B cell (primary cell): Measurements from ENCODE around the gene PHLDB2. TPM values are rescaled to one million over a fixed set of nuclear protein-coding genes. Genes with fewer than 3 reads are reported as not detected.

Source experiments
- ATAC-seq: fragments of 200-7000 bp; cut with Tn5 transposase; one replicate; pipeline ENCODE4 v1.10.0; 2021; ENCODE audit warnings: low read depth, mild to moderate bottlenecking, moderate number of reproducible peaks, moderate library complexity
- CTCF ChIA-PET: fragments of 350-600 bp; sonication (Branson Sonifier 250); formaldehyde crosslinking; loops from one replicate; lab custom pipeline; 2021; ENCODE audit warnings: antibody characterized with exemption, inconsistent platforms; lab: Charles Lee
- POLR2A ChIA-PET: fragments of 350-600 bp; sonication (Branson Sonifier 250); formaldehyde crosslinking; loops from one replicate; lab custom pipeline; 2021; ENCODE audit warnings: antibody characterized with exemption; lab: Charles Lee
- DNase-seq: peaks from one replicate; pipeline ENCODE4 v3.0.0; 2013
- H2AFZ ChIP-seq: 2 replicates; pipeline ENCODE4 v1.6.1; 2012; ENCODE audit warnings: mild to moderate bottlenecking, low read depth, low read length; ENCODE audit not compliant: insufficient read depth, poor library complexity, severe bottlenecking
- H3K27ac ChIP-seq, 2 donors: 1 replicate in 1 of 2; 2 replicates in 1 of 2; pipeline ENCODE4 v1.5.1; 2012 to 2013; ENCODE audit warnings: low read length in 2 of 2, mild to moderate bottlenecking in 2 of 2, moderate library complexity in 1 of 2
- H3K27me3 ChIP-seq, 4 experiments: fragments of 200-600 bp in 1 of 4; sonication (generic) in 1 of 4; replicated peaks in 1 of 4; 1 replicate in 2 of 4; 2 replicates in 2 of 4; pipeline versions ENCODE4 v1.6.1 to v1.7.0; 2013 to 2016; ENCODE audit warnings: low read length in 3 of 4, mild to moderate bottlenecking in 2 of 4, mixed read lengths in 1 of 4, moderate library complexity in 1 of 4; ENCODE audit not compliant: insufficient read depth in 4 of 4, control insufficient read depth in 3 of 4; ENCODE audit errors: control extremely low read depth in 1 of 4
- H3K36me3 ChIP-seq, 2 experiments: replicated peaks in 1 of 2; 1 replicate in 1 of 2; 2 replicates in 1 of 2; pipeline versions ENCODE4 v1.6.1 to v1.7.1; 2013; ENCODE audit warnings: low read length in 1 of 2; ENCODE audit not compliant: insufficient read depth in 2 of 2, control insufficient read depth in 1 of 2; ENCODE audit errors: control extremely low read depth in 1 of 2, extremely low read depth in 1 of 2
- H3K4me1 ChIP-seq, 2 donors: fragments of 200-600 bp in 1 of 2; sonication (generic) in 1 of 2; 1 replicate in 1 of 2; 2 replicates in 1 of 2; pipeline versions ENCODE4 v1.5.1 to v1.6.1; 2013 to 2017; ENCODE audit warnings: low read length in 2 of 2; ENCODE audit not compliant: control insufficient read depth in 2 of 2, insufficient read depth in 2 of 2
- H3K4me2 ChIP-seq: replicated peaks from 2 replicates; pipeline ENCODE3; 2012; ENCODE audit warnings: mild to moderate bottlenecking, low read depth, low read length; ENCODE audit not compliant: poor library complexity, severe bottlenecking
- H3K4me3 ChIP-seq, 5 experiments: fragments of 200-600 bp in 1 of 5; sonication (generic) in 1 of 5; 1 replicate in 3 of 5; 2 replicates in 2 of 5; pipeline versions ENCODE4 v1.5.1 to v1.7.0; 2011 to 2016; ENCODE audit warnings: low read length in 4 of 5, mild to moderate bottlenecking in 4 of 5, low read depth in 2 of 5, control low read depth in 1 of 5, moderate library complexity in 1 of 5; ENCODE audit not compliant: insufficient read depth in 1 of 5; ENCODE audit errors: control extremely low read depth in 1 of 5, extremely low read depth in 1 of 5
- H3K79me2 ChIP-seq: fragments of 200-600 bp; sonication (generic); one replicate; pipeline ENCODE4 v1.6.0; 2016; ENCODE audit warnings: low read length; ENCODE audit not compliant: control insufficient read depth, insufficient read depth
- H3K9ac ChIP-seq: fragments of 200-600 bp; sonication (generic); 2 replicates; pipeline ENCODE4 v1.6.1; 2017; ENCODE audit warnings: mild to moderate bottlenecking, low read length, moderate library complexity
- H3K9me3 ChIP-seq, 3 donors: one replicate each; pipeline versions ENCODE4 v1.6.1 to v1.7.1; 2013; ENCODE audit warnings: low read length in 2 of 3; ENCODE audit not compliant: control insufficient read depth in 2 of 3, insufficient read depth in 1 of 3; ENCODE audit errors: control extremely low read depth in 1 of 3
- H4K20me1 ChIP-seq: 2 replicates; pipeline ENCODE4 v1.6.0; 2012; ENCODE audit warnings: mild to moderate bottlenecking, low read length; ENCODE audit not compliant: insufficient read depth, control insufficient read depth, poor library complexity, severe bottlenecking
- H3K27ac Mint-ChIP-seq: one replicate; pipeline ENCODE4 v1.8.0; 2021; ENCODE audit warnings: mixed read lengths
- H3K27me3 Mint-ChIP-seq: one replicate; pipeline ENCODE4 v1.8.0; 2021; ENCODE audit warnings: mixed read lengths
- H3K4me1 Mint-ChIP-seq: one replicate; pipeline ENCODE4 v1.8.0; 2021; ENCODE audit warnings: mixed read lengths
- H3K4me3 Mint-ChIP-seq: one replicate; pipeline ENCODE4 v1.8.0; 2021; ENCODE audit warnings: mixed read lengths
- H3K9me3 Mint-ChIP-seq: one replicate; pipeline ENCODE4 v1.8.0; 2022; ENCODE audit warnings: mixed read lengths; ENCODE audit not compliant: insufficient read depth
- CTCF ChIP-seq: fragments of 200-600 bp; IDR thresholded peaks from one replicate; pipeline ENCODE4 v1.8.0; 2022; ENCODE audit warnings: antibody characterized with exemption, mild to moderate bottlenecking
- EZH2 ChIP-seq: IDR thresholded peaks from 2 replicates; pipeline ENCODE4 v1.6.1; 2012; ENCODE audit warnings: borderline replicate concordance, low read depth, mild to moderate bottlenecking, moderate library complexity, low read length; ENCODE audit not compliant: insufficient read depth, poor library complexity, severe bottlenecking
- WGBS: methylation state at CpG from one replicate; pipeline ENCODE4 v1.1.5; 2013; ENCODE audit warnings: missing lambda C conversion rate; ENCODE audit not compliant: insufficient coverage; 5-methylcytosine and 5-hydroxymethylcytosine counted together
- intact Hi-C: fragments of 100-400 bp; cut with micrococcal nuclease; formaldehyde crosslinking; loops from one replicate; pipeline ENCODE4 v1.10.0; 2022
- polyA plus RNA-seq: library from polyadenylated mRNA; depleted of rRNA; stranded (reverse); fragments of >200 nt; gene quantifications from 2 replicates; pipeline ENCODE4 v1.2.3, GENCODE V29; 2012
- total RNA-seq, 2 donors: library from RNA; stranded (reverse); fragments of 120-200 nt in 1 of 2; gene quantifications; 1 replicate in 1 of 2; 2 replicates in 1 of 2; pipeline versions ENCODE4 v1.2.3 to v1.2.4, GENCODE V29; 2013 to 2022

Gene PHLDB2
- total and polyA plus RNA-seq, 2 donors (not counting 1 experiment from before 2014, with no cell fraction given) = 1.3 to 6.3 TPM

- POLR2A ChIA-PET = no interaction called here
- WGBS = no CpG with 5 or more reads among the region's 4 CpGs
These were observed 48.1 kb downstream of the PHLDB2 start for GRCh38 chr3:111907151-111907550.

GRCh38 chr3:111910806-111911205 lies 51.7 kb downstream of the PHLDB2 start:
- Histone ChIP-seq H4K20me1 (no peaks in the 10 kb centered on the region), H3K9me3 (no peaks in the 10 kb centered on the region), H3K9ac (no peak overlapping the region), H3K79me2 (no peaks in the 10 kb centered on the region), H3K4me2 (no peak overlapping the region), H3K4me1 (no peaks in the 10 kb centered on the region), H3K27ac (no peak overlapping the region), H3K4me3 (no peak overlapping the region), H3K36me3 (no peaks in the 10 kb centered on the region), H3K27me3 (no peaks in the 10 kb centered on the region), H2AFZ (no peak overlapping the region)
- ChIA-PET CTCF (no interaction called here), POLR2A (no interaction called here)
- ATAC-seq = no peak
- whole genome bisulfite sequencing = no CpG with 5 or more reads among the region's 2 CpGs
- no peak for TF ChIP-seq CTCF
- intact Hi-C loops = no loop called here
- no peak overlapping the region for H3K4me3 Mint-ChIP-seq
- no peaks in the 10 kb centered on the region for H3K9me3 Mint-ChIP-seq
- no peak for DNase-seq
- no peak overlapping the region for H3K27ac Mint-ChIP-seq
- H3K4me1 Mint-ChIP-seq = peaks cover 4% of the 10 kb centered on the region
- H3K27me3 Mint-ChIP-seq = no peaks in the 10 kb centered on the region

More at GRCh38 chr3:111907151-111907550, 48.1 kb downstream of the PHLDB2 start:
- H3K4me1 Mint-ChIP-seq = peaks cover 4% of the 10 kb centered on the region
- H3K27me3 ChIP-seq = no peaks in the 10 kb centered on the region
- H3K4me1 ChIP-seq = no peaks in the 10 kb centered on the region
- no peak overlapping the region for H3K4me2 ChIP-seq
- no peak overlapping the region for H3K9ac ChIP-seq
- no peak overlapping the region for H2AFZ ChIP-seq
- H3K9me3 ChIP-seq = no peaks in the 10 kb centered on the region
- H4K20me1 ChIP-seq = no peaks in the 10 kb centered on the region
- H3K79me2 ChIP-seq = no peaks in the 10 kb centered on the region
- CTCF ChIA-PET = no interaction called here
- DNase-seq = no peak
- no peak for TF ChIP-seq CTCF
- no peak for TF ChIP-seq EZH2
- no peaks in the 10 kb centered on the region for H3K9me3 Mint-ChIP-seq
- H3K36me3 ChIP-seq = no peaks in the 10 kb centered on the region
- no peak overlapping the region for H3K4me3 Mint-ChIP-seq
- H3K4me3 ChIP-seq = no peak overlapping the region
- intact Hi-C loops = no loop called here
- no peaks in the 10 kb centered on the region for H3K27me3 Mint-ChIP-seq
- no peak overlapping the region for H3K27ac Mint-ChIP-seq
- ATAC-seq = no peak
- H3K27ac ChIP-seq = no peak overlapping the region
